Measurements from ENCODE around the gene SFXN2. TPM values are rescaled to one million over a fixed set of nuclear protein-coding genes. Genes with fewer than 3 reads are reported as not detected.

SFXN2 gene
- polyA plus RNA-seq, 1 experiment = 6.5 TPM

DNA sequence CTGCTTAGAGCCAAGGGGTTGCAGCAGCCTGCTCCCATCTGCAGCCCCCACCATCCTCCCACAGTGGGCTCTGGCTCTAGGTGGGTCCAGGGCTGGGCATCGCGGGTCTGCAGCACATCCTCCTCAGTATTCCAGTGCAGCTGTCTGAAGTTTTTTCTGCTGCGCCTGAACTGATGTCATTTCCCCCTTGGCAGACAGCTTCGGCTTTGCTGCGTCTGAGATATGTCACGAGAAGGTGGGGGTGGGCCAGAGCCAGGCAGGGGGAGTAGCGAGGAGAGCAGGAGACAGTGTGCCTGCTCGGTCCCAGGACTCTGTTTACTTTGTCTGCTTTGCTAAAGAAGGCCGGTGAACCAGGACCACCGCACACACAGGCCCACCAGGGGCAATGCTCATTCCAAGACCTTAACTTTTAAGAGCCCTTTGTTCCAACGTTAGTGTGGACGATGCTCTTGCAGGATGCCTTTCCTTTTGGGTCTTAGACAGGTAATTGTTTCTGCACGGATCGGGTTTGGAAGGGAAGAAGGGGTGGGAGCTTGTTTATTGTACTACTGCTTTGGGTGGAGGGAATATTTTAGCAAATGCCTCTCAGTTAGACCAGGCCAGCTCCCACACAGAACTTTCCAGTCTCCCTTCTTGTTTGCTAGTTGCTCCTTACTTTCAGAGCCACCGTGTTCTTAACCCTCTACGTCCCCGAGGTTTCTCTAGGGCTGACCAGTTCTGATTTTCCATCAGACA, 61.7 kb downstream of the SFXN2 start:
- DNase-seq (ENCODE audit: low read depth, low spot score) = peak; percentile 36
- TF ChIP-seq, protein P1, sequence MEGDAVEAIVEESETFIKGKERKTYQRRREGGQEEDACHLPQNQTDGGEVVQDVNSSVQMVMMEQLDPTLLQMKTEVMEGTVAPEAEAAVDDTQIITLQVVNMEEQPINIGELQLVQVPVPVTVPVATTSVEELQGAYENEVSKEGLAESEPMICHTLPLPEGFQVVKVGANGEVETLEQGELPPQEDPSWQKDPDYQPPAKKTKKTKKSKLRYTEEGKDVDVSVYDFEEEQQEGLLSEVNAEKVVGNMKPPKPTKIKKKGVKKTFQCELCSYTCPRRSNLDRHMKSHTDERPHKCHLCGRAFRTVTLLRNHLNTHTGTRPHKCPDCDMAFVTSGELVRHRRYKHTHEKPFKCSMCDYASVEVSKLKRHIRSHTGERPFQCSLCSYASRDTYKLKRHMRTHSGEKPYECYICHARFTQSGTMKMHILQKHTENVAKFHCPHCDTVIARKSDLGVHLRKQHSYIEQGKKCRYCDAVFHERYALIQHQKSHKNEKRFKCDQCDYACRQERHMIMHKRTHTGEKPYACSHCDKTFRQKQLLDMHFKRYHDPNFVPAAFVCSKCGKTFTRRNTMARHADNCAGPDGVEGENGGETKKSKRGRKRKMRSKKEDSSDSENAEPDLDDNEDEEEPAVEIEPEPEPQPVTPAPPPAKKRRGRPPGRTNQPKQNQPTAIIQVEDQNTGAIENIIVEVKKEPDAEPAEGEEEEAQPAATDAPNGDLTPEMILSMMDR (IDR thresholded peaks at IDR 0.05; ENCODE audit: low read depth, low read length) = no peak
- H3K27me3 ChIP-seq (ENCODE audit: control insufficient read depth, insufficient read depth, low read length) = no peaks in the 10 kb centered on the region
- POLR2A ChIA-PET = interaction anchor here (1.3 to 1.7 kb wide), 2 partner anchors 11 to 23 kb away, joined by 6 to 7 read pairs; no protein-coding TSS in a partner anchor
- peak overlapping the region; percentile 51 for H3K4me3 ChIP-seq (ENCODE audit: low read depth, low read length)
- H3K9me3 ChIP-seq (ENCODE audit: control insufficient read depth, insufficient read depth, low read length) = no peaks in the 10 kb centered on the region
- H3K27ac ChIP-seq (ENCODE audit: low read depth, low read length) = peak overlapping the region; percentile 65
- CTCF ChIA-PET = interaction anchor here (1.2 to 1.5 kb wide), 2 partner anchors 11 to 23 kb away, joined by 3 to 6 read pairs; no protein-coding TSS in a partner anchor

DNA sequence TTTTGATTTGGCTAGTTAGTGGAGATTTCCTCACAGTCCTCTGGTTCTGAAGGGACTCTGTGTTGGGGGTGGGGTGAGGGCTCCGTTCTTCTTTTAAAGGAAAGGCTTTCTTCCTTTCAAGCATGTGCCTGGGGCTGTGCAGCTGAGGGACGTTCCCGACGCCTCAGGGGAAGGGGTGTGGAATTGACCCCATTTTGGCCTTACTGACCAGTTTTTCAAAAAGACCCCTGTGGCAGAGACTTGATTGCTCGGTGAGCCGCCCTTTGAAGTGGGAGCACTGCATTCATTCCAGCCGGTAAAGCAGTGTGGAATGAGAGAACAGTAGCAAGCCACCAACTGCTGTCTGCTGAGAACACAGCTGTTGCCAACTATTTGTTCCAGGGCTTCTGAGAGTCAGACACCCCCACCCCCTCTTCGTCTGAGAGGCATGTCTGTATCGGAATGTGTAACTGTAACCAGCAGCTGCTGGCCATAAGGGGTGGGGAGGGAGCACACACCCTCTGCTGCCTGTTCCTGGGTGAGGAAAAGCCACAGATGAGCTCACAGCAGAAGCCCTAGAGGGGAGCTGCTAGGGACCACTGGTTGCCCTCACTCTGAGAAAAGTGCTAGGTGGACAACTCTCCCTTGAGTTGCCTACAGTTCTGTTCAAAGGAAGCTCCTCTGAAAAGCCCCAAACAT, 62.5 kb downstream of the SFXN2 start:
- POLR2A ChIA-PET = interaction anchor here (0.9 to 1.3 kb wide), 4 partner anchors 12 to 50 kb away, joined by 3 to 7 read pairs (median 5); no protein-coding TSS in a partner anchor
- TF ChIP-seq, protein P1 (IDR thresholded peaks at IDR 0.05; ENCODE audit: low read depth, low read length) = no peak
- Histone ChIP-seq H3K9me3 (ENCODE audit: control insufficient read depth, insufficient read depth, low read length) (no peaks in the 10 kb centered on the region), H3K4me3 (ENCODE audit: low read depth, low read length) (peak overlapping the region; percentile 51), H3K27me3 (ENCODE audit: control insufficient read depth, insufficient read depth, low read length) (no peaks in the 10 kb centered on the region), H3K27ac (ENCODE audit: low read depth, low read length) (peak overlapping the region; percentile 65)
- peak; percentile 91 for DNase-seq (ENCODE audit: low read depth, low spot score)
- CTCF ChIA-PET = interaction anchor here (1.2 to 1.6 kb wide), 2 partner anchors 12 to 24 kb away, joined by 3 to 11 read pairs; no protein-coding TSS in a partner anchor

DNA sequence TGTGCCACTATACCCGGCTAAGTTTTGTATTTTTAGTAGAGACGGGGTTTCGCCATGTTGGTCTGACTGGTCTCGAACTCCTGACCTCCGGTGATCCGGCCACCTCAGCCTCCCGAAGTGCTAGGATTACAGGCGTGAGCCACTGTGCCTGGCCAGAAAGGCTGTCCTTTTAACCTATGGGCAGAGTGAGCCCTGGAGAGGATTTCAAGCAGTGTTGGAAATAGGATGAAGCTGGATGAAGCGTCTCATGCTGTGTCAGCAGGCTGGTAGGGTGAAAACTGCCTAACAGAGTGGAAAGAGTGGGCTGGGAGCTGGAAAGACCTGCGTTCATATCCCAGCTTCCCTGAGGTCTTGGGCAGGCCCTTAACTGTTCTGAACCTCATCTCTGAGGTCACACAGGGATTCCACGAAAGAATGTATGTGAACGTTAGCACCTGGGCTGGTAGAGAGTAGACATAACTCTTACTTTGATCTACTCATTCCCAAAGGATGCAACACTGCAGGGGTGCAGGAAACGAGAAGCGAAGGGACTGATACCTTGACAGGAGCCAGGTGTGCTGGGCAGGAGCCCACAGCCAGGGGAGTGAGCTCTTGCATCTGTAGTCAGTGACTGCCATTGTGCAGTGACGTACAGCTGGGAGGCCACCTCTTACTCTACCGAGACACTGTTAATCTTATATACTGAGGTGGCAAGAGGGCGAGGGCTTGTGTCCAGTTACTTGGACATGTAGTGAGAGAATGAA, 63.4 kb downstream of the SFXN2 start:
- no peak for DNase-seq (ENCODE audit: low read depth, low spot score)
- H3K9me3 ChIP-seq (ENCODE audit: control insufficient read depth, insufficient read depth, low read length) = no peaks in the 10 kb centered on the region
- ChIA-PET POLR2A (interaction anchor here (0.9 to 1.3 kb wide), 4 partner anchors 13 to 51 kb away, joined by 3 to 7 read pairs (median 5); no protein-coding TSS in a partner anchor), CTCF (interaction anchor here (0.5 to 1.6 kb wide), 3 partner anchors 13 to 65 kb away, joined by 3 to 11 read pairs (median 11); no protein-coding TSS in a partner anchor)
- no peak overlapping the region for H3K27ac ChIP-seq (ENCODE audit: low read depth, low read length)
- H3K4me3 ChIP-seq (ENCODE audit: low read depth, low read length) = no peak overlapping the region
- no peaks in the 10 kb centered on the region for H3K27me3 ChIP-seq (ENCODE audit: control insufficient read depth, insufficient read depth, low read length)
- TF ChIP-seq, protein P1 (IDR thresholded peaks at IDR 0.05; ENCODE audit: low read depth, low read length) = no peak

GRCh38 chr10:102778781-102779180, 64.3 kb downstream of the SFXN2 start:
- no peak for DNase-seq (ENCODE audit: low read depth, low spot score)
- CTCF ChIA-PET = no interaction called here
- TF ChIP-seq, protein P1 (IDR thresholded peaks at IDR 0.05; ENCODE audit: low read depth, low read length) = no peak
- Histone ChIP-seq H3K27ac (ENCODE audit: low read depth, low read length) (no peak overlapping the region), H3K4me3 (ENCODE audit: low read depth, low read length) (no peak overlapping the region), H3K27me3 (ENCODE audit: control insufficient read depth, insufficient read depth, low read length) (no peaks in the 10 kb centered on the region), H3K9me3 (ENCODE audit: control insufficient read depth, insufficient read depth, low read length) (no peaks in the 10 kb centered on the region)
- POLR2A ChIA-PET = interaction anchor here (0.5 kb wide), 1 partner anchor 103 kb away, joined by 3 read pairs; no protein-coding TSS in a partner anchor
